ENCODE data around the gene PLCG2.
"Not testable (repeated sequence)": the region's sequence is repeated elsewhere in the genome, so short reads cannot be mapped to it uniquely, and the experiment has no call there.

PLCG2 gene

DNA sequence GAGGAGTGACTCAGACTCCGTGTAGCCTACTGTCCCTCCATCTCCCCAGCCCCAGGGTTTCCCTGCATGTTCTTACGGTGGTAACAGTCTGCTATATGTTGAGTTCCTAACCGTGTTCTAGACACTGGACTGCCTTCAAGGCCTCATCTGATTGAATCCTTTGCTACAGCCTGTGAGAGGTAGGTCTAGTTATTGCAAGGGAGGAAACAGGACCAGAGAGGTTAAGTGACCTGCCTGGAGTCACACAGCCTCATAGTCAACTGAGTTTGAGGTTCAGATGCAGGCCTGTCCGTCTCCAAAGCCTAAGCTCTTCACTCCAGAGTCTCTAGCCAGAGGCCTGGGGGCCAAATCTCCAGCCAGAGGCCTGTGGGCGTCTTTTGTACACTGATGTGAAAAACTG, 134.1 kb downstream of the PLCG2 start:
- DNase-seq (ENCODE audit: low read depth) = no peak

GRCh38 chr16:81917375-81917774, 138.3 kb downstream of the PLCG2 start:
- DNase-seq (ENCODE audit: low read depth) = no peak

- DNase-seq (ENCODE audit: low read depth) = no peak
These were observed 139.8 kb downstream of the PLCG2 start for GRCh38 chr16:81918927-81919326.

DNA sequence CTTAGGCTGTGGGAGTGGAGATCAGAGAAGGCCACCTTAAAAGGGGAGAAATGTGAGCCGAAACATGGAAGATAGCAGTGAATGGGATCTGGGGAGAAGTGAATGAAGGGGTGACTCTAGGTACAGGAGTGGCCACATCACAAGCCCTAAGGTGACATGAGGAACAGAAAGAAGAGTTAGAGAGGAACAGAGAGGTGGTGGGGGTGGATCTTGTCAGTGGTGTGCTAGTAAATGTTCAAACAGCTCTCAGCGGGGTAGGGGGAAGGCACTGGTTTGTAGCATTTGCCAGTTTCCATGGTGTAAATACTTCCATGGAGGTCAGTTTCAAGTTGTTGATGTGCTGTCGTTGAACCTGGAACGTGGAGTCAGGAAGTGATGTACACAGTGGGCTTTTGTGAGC, 141.4 kb downstream of the PLCG2 start:
- no peak for DNase-seq (ENCODE audit: low read depth)

GRCh38 chr16:81921085-81921814, 142.2 kb downstream of the PLCG2 start:
- no peak for DNase-seq (ENCODE audit: low read depth)

DNA sequence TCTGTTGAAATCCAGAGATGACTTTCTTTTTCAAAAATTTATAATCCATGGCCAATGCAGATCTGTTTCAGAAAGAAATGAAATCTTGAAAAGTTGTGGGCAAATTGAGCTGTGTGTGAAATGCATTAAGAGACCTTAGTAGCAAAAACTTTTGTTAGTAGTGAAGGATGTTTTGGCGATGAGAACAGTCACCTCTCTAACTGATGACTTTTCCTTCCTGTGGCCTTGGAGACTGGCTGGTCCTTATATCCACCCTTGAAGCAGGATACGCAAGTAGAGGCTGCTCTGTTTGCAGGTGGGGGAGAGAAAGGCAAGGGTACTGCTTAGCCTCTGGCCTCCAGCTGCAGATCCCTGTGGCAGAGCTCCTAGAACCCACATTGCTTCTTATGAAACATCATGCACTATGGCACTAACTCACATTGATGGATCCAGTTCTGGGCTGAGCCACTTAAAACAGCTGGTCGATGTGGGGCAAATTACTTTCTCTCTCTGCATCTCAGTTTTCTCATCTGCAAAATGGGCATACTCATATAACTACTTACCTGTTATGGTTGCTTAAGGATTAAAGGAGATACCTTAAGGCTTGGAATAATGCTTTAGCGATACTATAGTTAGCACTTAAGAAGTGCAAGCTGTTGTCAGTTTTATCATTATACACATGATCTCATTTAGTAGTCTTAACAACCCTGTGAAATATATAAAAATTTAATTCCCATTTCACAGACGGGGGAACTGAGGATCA, 142.9 kb downstream of the PLCG2 start:
- no peak for DNase-seq (ENCODE audit: low read depth)

GRCh38 chr16:81923296-81923695, 144.2 kb downstream of the PLCG2 start:
- DNase-seq (ENCODE audit: low read depth) = no peak

DNA sequence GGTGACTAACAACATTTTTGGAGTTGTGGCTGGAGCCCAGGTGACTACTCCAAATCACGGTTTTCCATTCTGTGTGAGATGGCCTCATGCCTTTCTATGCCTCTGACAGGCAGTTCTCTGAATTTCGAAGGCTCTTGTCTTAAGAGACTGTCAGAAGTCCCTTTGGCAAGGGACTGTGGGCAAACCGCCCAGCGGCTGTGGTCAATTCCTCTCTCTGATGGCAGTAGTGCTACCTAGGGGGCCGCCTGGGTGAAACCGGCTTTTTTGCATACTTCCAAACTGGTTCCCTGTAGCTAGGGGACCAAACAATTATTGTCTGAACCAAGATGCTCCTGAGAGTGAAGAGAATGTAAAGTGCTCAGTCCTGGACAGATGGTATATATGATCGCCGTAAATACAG, 145.9 kb downstream of the PLCG2 start:
- DNase-seq (ENCODE audit: low read depth) = no peak

DNA sequence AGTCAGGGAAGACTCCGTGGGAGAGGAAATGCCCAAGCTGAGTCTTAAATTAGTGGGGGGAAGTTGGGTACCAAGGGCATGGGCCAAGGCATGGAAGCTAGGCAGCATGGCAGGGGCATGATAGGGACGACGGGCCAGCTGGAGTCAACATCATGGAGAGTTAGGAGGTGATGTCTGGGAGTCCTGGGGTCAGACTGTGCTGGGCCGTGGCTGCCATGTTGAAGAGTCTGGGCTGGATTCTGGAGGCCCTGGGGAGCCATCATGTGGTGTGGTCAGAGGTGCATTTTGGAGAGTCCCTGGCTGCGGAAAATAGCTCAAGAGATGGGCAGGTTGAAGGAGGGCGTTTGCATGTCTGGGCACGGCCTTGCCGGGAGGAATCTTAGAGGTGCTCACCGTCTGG, 146.9 kb downstream of the PLCG2 start:
- no peak for DNase-seq (ENCODE audit: low read depth)

- DNase-seq (ENCODE audit: low read depth) = no peak
These were observed 148.6 kb downstream of the PLCG2 start for GRCh38 chr16:81927561-81928185.

DNA sequence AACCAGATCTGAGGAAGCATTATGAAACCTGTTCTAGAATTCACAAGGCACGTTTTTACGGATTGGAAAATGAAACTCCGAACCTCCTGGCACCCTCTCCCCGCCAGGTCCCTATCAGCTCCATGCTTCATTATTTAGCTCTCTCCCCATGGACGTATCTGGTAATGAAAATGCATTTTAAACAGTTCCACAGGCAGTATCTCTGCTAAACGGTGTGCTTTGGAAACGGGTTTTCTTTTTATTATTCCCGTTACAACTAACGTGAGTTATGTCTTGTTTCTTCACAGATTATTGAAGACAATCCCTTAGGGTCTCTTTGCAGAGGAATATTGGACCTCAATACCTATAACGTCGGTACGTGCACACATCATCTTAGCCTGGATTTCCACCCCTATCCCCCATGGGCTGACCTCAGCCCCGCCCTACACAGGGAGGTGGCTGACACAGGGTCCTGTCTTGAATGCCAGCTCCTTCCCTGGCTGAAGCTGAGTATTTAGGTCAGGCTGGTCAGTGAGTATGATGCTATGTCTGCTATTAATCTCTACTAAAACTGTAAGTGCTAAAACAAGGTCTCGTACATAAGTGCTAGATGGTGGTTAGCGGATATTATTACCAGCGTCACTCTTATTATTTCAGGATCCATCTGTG, 149.3 kb downstream of the PLCG2 start:
- DNase-seq (ENCODE audit: low read depth) = no peak

DNA sequence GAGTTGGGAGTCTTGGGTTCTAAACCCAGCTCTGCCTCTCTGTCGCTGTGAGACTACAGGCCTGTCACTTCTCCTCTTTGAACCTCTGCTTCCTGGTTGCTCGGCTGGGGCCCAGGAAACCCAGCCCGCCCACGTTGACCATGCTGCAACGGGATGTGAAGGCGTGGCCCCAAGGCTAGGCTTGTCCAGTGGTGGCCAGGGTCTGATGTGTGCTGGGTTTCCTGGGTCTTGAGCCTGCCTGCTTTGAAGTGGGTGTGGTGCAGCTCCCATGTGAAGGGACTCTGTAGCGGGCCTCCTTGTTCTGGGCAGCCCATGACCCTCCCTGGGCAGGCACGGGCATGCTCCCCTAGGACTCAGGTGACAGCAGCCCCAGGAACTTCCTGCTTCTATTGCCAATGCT, 149.9 kb downstream of the PLCG2 start:
- DNase-seq (ENCODE audit: low read depth) = no peak

GRCh38 chr16:81929841-81930240, 150.8 kb downstream of the PLCG2 start:
- DNase-seq (ENCODE audit: low read depth) = no peak

GRCh38 chr16:81931927-81932326, 152.8 kb downstream of the PLCG2 start:
- no peak for DNase-seq (ENCODE audit: low read depth)

DNA sequence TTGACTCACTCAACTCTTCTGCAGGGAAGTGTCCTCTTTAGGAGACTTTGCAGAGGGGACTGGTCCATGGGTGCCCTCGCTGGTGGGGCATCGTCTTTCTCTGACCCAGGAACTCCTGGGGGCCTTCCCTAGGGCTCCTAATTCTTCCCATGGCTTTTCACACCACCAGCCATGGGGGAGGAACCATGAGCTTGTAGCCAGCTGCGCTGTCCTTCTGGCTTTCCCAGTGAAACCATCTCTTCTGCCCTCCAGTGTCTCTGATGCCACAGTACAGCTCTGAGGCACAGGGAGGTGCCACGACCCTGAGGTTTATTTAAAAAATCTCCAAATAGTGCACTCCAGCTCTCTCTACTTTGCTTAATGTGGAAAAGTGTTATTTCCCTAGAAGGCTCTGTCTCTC, 153.6 kb downstream of the PLCG2 start:
- DNase-seq (ENCODE audit: low read depth) = no peak

DNA sequence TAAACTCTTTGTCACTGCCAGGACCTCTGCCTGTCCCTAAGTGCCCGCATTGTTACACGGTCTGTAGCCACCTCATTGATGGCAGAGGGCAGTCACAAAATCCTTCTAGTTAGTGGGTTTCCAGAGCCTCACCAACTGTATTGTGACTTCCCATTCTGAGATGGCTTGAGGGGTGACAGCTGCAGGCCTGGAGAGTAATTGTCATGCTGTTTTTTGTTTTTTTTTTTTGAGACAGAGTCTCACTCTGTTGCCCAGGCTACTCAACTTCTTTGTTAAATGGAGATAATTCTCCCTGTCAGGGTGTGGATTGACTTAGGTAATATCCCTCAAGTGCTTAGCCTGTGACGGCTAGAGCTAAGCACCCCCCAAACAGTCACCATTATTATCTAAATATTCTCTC, 154.3 kb downstream of the PLCG2 start:
- DNase-seq (ENCODE audit: low read depth) = no peak

GRCh38 chr16:81934711-81935110, 155.6 kb downstream of the PLCG2 start:
- DNase-seq (ENCODE audit: low read depth) = not testable (repeated sequence)

- no peak for DNase-seq (ENCODE audit: low read depth)
These were observed 157.3 kb downstream of the PLCG2 start for GRCh38 chr16:81936209-81937000.

DNA sequence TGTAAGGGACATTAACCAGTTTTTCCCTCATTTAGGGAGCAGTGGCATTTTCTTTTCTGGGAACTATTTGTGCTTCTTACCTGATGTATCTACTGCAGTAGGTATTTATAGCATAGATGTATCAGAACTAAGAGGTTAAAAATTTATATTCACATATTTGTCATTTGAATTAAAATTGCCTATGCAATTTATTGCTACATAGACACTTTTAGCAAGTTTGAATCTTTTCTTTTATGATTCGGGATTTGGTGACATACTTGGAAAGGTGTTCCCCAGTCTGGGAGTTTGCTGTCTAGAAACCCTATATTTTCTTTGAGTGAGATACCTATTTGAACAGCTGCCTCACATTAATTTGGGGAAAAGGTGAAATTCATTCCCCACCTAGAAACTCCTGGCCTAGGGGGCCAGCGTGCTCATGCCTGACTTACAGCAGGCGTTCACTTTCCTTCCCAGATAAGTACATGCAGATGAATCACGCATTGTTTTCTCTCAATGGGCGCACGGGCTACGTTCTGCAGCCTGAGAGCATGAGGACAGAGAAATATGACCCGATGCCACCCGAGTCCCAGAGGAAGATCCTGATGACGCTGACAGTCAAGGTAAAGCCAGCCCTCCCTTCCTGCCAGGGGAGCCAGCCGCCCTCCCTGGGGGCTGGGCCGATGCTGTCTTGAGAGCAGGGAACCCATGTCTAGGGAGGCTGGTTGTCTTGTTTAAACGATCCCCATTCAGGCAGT, 158.4 kb downstream of the PLCG2 start:
- DNase-seq (ENCODE audit: low read depth) = no peak

GRCh38 chr16:81938326-81939163, 159.5 kb downstream of the PLCG2 start:
- no peak for DNase-seq (ENCODE audit: low read depth)
